Fibroblast of the aortic adventitia (primary cell): ENCODE data around the gene NRN1L. TPM values are rescaled to one million over a fixed set of nuclear protein-coding genes. Genes with fewer than 3 reads are reported as not detected.

Source experiments
- DNase-seq: peaks from one replicate; pipeline ENCODE4 v3.0.0-alpha.2; 2010; ENCODE audit warnings: low read depth
- H3K4me3 ChIP-seq: 2 replicates; pipeline ENCODE4 v1.5.1; 2011; ENCODE audit warnings: low read depth, mild to moderate bottlenecking, control low read depth, low read length, moderate library complexity
- total RNA-seq: library from RNA; depleted of rRNA; stranded (reverse); fragments of >200 nt; gene quantifications from 2 replicates; pipeline ENCODE4 v1.2.3, GENCODE V29; 2012; ENCODE audit warnings: low replicate concordance
- TF ChIP-seq, protein P1 (sequence below): IDR thresholded peaks from 2 replicates; pipeline ENCODE4 v1.5.1; 2011; ENCODE audit warnings: mild to moderate bottlenecking, low read length, control low read depth, inconsistent platforms; ENCODE audit not compliant: insufficient read depth

Gene NRN1L
- total RNA-seq, 1 donor = not detected

DNA sequence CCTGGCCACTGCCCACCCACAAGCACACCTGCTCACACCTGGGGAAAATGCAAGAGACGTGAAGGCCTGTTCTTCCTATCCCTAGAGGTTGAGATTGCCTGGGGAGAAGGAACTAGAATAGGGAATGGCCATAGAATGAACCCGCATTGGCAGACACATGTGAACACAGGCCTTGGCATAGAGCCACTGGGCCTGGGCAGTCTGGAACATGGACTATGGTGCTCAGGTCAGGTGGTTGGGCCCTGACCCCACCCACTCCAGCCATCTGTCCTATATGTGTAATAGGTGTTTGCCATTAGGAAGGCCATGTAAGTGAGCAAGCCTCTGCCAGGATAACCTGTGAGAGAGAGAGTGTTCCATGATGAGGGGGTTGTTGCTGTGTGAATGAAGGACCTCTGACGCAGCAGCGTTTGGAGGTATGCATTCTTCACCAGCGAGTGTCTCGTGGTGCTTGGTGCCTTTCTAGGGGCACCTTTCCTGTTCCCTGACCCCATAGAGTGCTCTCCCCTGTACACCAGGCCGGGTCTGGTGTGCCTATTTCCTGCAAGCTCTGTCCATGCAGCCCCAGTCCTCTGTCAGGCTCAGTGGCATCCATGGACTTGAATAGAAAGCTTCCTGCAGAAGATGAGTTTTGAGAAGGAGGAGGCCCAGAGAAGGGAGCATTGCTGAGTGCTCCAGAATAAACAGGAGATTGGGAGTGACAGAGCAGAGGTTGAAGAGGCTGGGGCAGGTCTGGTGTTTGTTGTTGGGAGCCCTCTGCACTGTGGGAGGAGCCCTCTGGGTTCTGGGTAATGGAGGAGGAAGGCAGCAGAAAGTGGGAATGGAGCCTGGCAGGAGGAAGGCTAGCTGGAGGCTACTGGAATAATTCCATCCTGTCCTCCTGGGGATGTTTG, 31.4 kb downstream of the NRN1L start:
- H3K4me3 ChIP-seq = no peak overlapping the region
- TF ChIP-seq, protein P1, sequence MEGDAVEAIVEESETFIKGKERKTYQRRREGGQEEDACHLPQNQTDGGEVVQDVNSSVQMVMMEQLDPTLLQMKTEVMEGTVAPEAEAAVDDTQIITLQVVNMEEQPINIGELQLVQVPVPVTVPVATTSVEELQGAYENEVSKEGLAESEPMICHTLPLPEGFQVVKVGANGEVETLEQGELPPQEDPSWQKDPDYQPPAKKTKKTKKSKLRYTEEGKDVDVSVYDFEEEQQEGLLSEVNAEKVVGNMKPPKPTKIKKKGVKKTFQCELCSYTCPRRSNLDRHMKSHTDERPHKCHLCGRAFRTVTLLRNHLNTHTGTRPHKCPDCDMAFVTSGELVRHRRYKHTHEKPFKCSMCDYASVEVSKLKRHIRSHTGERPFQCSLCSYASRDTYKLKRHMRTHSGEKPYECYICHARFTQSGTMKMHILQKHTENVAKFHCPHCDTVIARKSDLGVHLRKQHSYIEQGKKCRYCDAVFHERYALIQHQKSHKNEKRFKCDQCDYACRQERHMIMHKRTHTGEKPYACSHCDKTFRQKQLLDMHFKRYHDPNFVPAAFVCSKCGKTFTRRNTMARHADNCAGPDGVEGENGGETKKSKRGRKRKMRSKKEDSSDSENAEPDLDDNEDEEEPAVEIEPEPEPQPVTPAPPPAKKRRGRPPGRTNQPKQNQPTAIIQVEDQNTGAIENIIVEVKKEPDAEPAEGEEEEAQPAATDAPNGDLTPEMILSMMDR = no peak
- DNase-seq = no peak

- no peak overlapping the region for H3K4me3 ChIP-seq
- DNase-seq = peak; percentile 42
- TF ChIP-seq, protein P1 = no peak
Measured at GRCh38 chr16:67917140-67917851, 32.6 kb downstream of the NRN1L start.

DNA sequence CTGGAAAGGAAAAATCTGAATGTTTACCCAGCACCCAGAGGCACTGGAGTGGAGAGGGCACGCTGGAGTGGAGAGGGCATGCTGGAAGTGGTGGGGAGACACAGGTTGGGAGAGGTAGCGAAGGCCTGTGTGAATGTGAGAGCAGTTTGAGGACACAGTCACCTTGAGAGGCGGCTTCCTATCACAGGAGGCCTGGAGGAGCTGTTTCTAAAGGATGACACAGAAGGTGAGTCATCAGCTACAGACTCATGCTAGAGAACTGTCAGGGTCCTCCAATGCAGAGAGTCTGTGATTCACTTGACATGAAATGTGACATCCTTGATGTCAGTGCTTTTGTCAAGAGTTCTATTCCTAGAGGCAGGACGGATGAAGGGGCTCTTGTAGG, 33.2 kb downstream of the NRN1L start:
- peak; percentile 39 for DNase-seq

DNA sequence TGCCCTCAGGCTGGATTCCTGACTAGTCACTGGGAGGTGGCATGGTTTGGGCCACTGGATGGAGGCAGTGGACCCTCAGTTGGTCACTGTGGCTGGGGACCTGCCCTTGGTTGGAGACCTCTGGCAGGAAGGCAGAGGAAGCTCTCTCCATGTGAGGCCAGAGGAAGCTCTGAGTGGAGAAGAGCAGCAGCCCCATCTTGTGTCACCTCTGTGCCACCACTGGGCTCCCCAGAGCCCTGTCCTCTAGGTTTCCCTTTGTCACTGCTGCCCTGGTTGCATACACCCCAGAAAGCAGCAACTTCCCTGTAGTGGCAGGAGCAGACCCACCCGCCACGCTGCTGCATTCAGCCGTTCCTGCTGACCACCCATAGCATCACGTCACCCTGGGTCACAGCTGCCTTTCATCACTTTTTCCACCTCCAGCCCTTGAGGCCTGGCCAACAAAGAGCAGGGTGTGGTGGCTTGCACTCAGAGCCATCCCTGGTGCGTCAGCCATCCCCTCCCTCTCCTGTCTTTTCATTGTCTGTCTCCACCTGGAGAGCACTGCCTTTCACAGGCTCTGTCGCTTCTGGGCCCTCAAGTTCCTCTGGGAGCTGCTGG, 35.0 kb downstream of the NRN1L start:
- no peak overlapping the region for H3K4me3 ChIP-seq
- TF ChIP-seq, protein P1 = no peak
- no peak for DNase-seq

More for the DNA sequence above, 33.2 kb downstream of the NRN1L start:
- H3K4me3 ChIP-seq = no peak overlapping the region
- TF ChIP-seq, protein P1 = no peak

- no peak overlapping the region for H3K4me3 ChIP-seq
- TF ChIP-seq, protein P1 = no peak
- no peak for DNase-seq
Measured at GRCh38 chr16:67922221-67922620, 37.5 kb downstream of the NRN1L start.

GRCh38 chr16:67922740-67923139, 38.1 kb downstream of the NRN1L start:
- no peak for DNase-seq
- H3K4me3 ChIP-seq = no peak overlapping the region
- TF ChIP-seq, protein P1 = no peak
